GM18505 (cell line): ENCODE data around the gene CST9.

Experiments used
- ATAC-seq: cut with Tn5 transposase; IDR thresholded peaks from one replicate; pipeline ENCODE4 v1.9.1; 2021; ENCODE audit not compliant: unreplicated experiment
- POLR2A ChIP-seq: IDR thresholded peaks from 4 replicates; pipeline ENCODE4 v1.6.1; 2011; ENCODE audit warnings: borderline replicate concordance; ENCODE audit not compliant: insufficient read depth, insufficient read length; ENCODE audit errors: extremely low read depth

The CST9 gene

DNA sequence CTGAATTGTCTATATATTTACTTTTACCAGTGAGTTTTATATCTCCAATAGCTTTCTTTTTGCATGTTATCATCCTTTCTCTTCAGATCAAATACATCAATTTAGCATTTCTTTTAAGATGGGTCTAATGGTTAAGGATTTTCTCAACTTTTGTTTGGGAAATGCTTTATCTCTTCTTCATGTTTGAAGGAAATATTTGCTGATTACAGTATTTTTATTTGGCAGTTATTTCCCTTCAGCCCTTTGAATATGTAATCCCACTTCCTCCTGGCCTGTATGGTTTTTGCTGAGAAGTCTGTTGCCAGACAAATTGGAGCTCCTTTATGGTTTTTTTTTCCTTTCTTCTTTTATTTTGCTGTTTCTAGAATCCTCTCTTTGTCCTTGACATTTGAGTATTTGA is 30.7 kb downstream of the CST9 start:
- ATAC-seq: no peak
- TF ChIP-seq POLR2A: no peak

DNA sequence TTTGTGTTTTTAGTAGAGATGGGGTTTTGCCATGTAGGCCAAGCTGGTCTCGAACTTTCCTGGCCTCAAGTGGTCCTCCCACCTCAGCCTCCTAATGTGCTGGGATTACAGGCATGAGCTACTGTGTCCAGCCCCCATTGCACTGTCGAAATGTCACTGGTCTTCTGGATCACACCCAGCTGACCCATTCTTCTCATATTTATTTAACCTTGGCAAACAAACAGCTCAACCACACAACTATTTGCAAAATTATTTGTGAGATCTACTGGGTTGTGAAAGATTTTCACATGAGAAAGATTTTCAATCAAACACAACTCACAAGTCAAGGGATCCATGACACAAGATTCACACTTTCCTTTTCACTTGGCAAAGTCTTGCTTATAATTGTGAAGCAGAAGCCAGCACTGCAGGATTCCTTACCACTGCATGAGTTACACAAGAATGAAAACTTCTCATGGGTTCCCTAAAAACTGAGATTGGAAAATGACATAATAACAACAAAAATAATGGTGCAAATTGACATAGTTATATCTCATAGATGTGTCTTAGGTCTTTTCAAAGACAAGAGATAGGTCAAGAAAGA is 35.4 kb downstream of the CST9 start:
- TF ChIP-seq POLR2A: no peak
- ATAC-seq: no peak

DNA sequence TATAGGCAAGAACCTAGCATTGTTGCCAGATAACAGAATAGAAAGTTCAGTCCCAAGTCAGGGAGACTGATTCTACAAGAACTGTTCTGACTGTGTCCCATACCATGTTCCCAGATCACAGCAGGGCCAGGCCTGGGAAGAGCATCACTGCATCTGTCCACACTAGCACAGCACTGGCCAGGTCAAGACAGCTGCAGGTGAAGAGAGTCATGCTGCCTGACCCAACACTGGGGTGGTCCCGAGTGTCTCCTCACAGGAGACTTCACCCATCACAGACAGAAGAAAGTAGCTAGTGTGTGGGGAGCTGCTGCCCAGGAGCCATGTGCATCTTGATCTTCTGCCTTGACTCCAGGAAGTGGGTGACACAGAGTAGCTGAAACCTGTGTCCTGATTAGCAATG is 36.1 kb downstream of the CST9 start:
- no peak for TF ChIP-seq POLR2A
- no peak for ATAC-seq

DNA sequence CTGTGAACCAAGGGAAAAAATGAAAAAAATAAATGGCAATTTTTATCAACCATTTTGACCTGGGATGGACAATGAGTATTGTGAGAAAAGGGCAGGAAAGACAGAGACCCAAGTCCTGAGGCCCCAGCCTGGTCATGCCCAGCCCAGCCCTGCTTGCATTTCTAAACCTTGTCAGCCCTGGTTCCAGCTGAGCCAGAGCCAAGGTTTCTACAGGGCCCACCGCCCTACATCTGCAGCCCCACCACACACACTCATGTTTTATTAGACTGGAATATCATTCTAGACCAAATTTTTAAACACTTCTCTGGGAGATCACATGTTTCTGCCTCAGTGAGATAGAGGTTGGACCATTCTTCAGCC is 36.8 kb downstream of the CST9 start:
- ATAC-seq: no peak
- no peak for TF ChIP-seq POLR2A

DNA sequence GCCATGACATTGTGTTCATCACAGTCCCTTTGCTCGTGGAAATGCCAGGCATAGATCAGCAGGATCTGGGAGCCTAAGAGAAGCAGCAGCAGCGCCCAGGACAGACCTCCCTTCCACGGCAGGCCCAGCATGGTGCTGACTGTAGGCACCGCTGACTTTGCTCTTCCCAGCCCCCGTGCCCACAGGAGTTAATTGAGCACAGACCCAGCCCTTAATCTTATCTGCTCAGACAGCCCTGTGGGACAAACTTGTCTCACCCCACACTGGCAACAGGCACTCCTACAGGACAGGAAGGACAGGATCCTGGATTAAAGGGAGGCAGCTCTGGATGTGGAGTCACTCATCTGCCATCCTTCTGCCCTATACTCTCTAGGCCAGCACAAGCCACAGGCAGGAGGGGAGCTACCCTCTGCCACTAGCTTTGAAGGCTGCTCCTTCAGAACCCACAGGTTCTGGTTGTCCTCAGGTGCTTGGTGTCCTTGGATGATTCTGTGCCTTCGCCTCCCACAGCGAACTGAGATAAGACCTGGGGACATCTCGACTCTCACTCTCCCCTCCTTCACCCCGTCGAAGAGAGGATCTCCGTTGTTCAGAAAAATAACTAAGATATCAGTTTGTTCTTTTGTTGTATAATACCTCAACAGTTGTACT is 37.3 kb downstream of the CST9 start, which contains the start of gene CST9L:
CST9L (minus strand) TSS at position 165 of the 651 bp plus-strand sequence; CDS start at position 131, 34 bp downstream.
- no peak for ATAC-seq
- no peak for TF ChIP-seq POLR2A

DNA sequence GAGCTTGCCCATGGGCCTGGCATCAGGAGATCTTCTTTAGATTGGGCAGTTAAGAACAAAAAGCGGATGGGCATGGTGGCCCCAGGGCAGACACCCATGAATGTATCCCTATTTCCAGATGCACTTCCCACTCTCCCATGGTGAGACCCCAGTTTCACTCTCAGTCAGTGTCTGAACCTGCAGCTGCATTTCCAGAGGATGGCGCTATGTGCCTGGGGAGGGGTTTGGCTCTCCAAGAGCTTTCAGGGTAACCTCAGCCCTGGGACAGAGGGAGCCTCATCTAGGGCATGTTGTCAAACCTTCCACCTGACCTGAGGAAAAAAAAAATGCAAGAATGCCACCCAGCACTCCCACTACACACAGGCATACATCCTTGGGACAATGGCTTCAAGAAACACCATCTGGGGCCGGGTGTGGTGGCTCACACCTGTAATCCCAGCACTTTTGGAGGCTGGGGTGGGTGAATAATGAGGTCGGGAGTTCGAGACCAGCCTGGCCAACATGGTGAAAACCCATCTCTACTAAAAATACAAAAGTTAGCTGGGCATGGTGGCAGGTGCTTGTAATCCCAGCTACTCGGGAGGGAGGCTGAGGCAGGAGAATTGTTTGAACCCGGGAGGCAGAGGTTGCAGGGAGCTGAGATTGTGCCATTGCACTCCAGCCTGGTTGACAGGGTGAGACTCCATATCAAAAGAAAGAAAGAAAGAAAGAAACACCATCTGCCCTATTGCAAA is 39.4 kb downstream of the CST9 start:
- TF ChIP-seq POLR2A: no peak
- ATAC-seq: no peak

DNA sequence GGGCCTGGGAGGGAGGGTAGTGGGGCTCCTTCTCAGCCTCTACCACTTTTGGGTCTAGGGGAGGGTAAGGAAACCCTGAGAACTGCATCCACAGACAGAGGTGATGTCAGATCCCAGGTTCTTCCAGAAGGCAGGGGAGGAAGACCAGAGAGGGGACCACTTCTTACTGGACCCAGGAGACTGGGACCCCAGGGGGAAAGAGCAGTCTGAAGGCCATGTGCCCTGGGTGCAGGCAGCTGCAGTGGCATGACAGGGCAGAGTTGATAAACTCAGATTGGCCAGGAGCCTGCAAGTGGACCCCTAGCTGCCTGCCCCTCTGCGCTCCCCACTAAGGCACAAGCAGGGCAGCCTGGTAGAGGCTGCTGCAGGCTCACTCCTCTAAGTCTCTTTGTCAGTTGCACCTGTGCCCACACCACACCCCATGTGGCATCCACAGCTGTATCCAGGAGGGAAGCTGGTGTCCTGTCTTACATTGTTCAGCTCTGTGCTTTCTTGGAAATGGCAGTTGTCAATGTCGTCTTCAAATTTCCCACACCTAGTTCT is 40.1 kb downstream of the CST9 start:
- TF ChIP-seq POLR2A: no peak
- ATAC-seq: no peak

DNA sequence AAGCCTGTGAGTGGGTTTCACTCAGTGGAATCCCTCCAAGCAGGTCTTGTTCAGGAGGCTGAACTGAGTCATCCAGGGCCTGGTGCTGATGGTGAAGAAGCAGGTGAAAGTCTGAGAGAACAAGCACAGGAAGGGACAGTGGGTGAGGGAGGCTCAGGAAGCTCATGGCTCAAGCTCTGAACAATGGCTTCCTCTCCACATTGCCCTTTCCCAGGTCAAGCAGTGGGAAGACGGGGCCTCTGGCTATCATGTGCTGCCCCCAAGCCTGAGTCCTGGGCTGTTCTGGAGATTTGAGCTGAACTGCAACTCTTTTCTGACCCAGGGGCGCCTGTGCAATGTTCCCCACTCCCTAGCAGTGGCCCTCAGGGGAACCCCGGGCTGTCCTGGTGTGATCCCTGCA is 40.8 kb downstream of the CST9 start:
- TF ChIP-seq POLR2A: no peak
- no peak for ATAC-seq

DNA sequence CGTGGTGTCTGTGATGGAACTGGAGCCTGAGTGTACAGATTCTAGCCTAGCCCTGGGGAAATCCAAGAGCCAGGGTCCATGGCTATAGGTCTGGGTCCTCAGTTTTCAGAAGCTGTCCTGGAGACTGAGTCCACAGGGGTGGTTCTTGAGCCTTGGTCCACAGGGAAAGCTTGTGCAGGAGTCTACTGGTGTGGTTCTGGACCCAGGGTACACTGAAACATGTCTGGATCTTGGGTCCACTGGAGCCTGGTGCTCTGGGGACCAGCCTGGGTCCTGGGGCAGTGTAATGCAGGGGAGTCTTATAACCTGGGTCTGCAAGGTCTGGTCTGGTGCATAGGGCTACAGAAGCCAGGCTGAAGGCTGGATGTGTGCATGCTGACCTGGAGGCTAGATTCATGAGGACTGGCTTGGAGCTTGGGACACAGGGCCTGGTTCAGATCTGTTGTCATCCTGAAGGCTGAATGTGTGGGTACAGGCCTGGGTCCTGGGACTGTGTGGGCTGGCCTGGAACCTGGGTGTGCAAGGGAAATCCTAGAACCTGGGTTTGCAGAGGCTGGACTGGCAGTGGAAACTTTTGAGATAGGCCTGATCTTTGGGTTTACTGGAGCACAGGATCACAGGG is 42.9 kb downstream of the CST9 start:
- TF ChIP-seq POLR2A: no peak
- no peak for ATAC-seq

DNA sequence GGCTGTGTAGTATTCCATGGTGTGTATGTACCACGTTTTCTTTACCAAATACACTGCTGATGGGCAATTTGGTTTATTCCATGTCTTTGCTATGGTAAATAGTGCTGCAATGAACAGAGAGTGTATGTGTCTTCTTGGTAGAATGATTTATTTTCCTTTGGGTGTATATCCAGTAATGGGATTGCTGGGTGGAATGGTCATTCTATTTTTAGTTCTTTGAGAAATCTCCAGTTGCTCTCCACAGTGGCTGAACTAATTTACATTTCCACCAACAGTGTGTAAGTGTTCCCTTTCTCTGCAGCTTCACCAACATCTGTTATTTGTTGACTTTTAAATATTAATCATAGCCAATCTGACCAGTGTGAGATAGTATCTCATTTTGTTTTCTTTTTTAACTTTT is 51.3 kb downstream of the CST9 start:
- no peak for TF ChIP-seq POLR2A
- no peak for ATAC-seq
